ENCODE measurements around the gene NEURL1B. TPM values are rescaled to one million over a fixed set of nuclear protein-coding genes. Genes with fewer than 3 reads are reported as not detected.

NEURL1B gene
- polyA plus RNA-seq, 1 of the 3 experiments (the other 2 are of a cell fraction): 2.8 TPM

DNA sequence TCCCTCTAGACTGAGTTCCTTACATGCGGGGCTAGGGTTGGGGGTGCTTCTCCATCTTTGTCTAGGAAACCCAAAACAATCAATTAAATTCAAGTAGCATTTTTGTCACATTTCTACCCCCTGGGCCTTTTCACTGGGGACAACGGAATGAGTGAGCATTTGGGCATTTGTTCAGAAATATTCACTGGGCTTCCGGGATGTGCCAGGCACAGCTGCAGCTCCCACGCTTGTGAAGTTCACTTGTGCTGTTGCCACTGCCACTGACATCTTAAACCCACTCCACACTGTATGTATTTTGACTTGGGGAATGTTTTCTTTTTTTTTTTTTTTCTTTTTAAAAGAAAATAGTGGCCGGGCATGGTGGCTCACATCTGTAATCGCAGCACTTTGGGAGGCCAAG is 98.3 kb downstream of the NEURL1B start:
- DNase-seq: no peak
- no peak overlapping the region for H3K27ac ChIP-seq (ENCODE audit: low read depth in 2 of 2, low read length in 1 of 2)
- H2AFZ ChIP-seq (ENCODE audit: low read depth): no peak overlapping the region
- no peaks in the 10 kb centered on the region for H3K27me3 ChIP-seq (ENCODE audit: insufficient read depth)
- H3K9me3 ChIP-seq: no peaks in the 10 kb centered on the region
- no peaks in the 10 kb centered on the region for H3K79me2 ChIP-seq (ENCODE audit: insufficient read depth)
- no peaks in the 10 kb centered on the region for H3K9me2 ChIP-seq
- no peaks in the 10 kb centered on the region for H3K36me3 ChIP-seq (replicated peaks in 1 of 2; ENCODE audit: control insufficient read depth in 1 of 2, insufficient read depth in 2 of 2, low read length in 1 of 2)
- no peaks in the 10 kb centered on the region for H4K20me1 ChIP-seq (ENCODE audit: insufficient read depth)
- WGBS (ENCODE audit: low lambda C conversion rate): 98% methylated on average over 6 of the region's 6 CpGs
- no peak overlapping the region for H3K4me3 ChIP-seq (ENCODE audit: low read depth in 2 of 2, low read length in 1 of 2)
- H3F3A ChIP-seq (replicated peaks; ENCODE audit: insufficient read depth): peaks cover 5% of the 10 kb centered on the region
- POLR2A ChIA-PET: no interaction called here
- CTCF ChIA-PET: interaction anchor here (1.6 kb wide), 1 partner anchor 25 kb away, joined by 5 read pairs; no protein-coding TSS in a partner anchor
- no peak overlapping the region for H3K4me2 ChIP-seq
- peaks cover 0 to 8% of the 10 kb centered on the region in 2 experiments; a peak in 2 of 4 replicates for H3K4me1 ChIP-seq (ENCODE audit: control insufficient read depth in 1 of 2, insufficient read depth in 2 of 2, low read depth in 1 of 2, low read length in 1 of 2)
- TF ChIP-seq USF2 (IDR thresholded peaks at IDR 0.05; ENCODE audit: borderline replicate concordance, low read depth, low read length) (no peak), FOXJ3 (CRISPR knock-in tag; IDR thresholded peaks at IDR 0.05) (no peak), FOXM1 (IDR thresholded peaks at IDR 0.05; ENCODE audit: low read depth) (no peak), RFX5 (IDR thresholded peaks at IDR 0.05; ENCODE audit: low read length) (no peak)
- TF ChIP-seq, protein P1, sequence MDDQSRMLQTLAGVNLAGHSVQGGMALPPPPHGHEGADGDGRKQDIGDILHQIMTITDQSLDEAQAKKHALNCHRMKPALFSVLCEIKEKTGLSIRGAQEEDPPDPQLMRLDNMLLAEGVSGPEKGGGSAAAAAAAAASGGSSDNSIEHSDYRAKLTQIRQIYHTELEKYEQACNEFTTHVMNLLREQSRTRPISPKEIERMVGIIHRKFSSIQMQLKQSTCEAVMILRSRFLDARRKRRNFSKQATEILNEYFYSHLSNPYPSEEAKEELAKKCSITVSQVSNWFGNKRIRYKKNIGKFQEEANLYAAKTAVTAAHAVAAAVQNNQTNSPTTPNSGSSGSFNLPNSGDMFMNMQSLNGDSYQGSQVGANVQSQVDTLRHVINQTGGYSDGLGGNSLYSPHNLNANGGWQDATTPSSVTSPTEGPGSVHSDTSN (IDR thresholded peaks at IDR 0.05): no peak
- H3K9ac ChIP-seq: no peak overlapping the region

DNA sequence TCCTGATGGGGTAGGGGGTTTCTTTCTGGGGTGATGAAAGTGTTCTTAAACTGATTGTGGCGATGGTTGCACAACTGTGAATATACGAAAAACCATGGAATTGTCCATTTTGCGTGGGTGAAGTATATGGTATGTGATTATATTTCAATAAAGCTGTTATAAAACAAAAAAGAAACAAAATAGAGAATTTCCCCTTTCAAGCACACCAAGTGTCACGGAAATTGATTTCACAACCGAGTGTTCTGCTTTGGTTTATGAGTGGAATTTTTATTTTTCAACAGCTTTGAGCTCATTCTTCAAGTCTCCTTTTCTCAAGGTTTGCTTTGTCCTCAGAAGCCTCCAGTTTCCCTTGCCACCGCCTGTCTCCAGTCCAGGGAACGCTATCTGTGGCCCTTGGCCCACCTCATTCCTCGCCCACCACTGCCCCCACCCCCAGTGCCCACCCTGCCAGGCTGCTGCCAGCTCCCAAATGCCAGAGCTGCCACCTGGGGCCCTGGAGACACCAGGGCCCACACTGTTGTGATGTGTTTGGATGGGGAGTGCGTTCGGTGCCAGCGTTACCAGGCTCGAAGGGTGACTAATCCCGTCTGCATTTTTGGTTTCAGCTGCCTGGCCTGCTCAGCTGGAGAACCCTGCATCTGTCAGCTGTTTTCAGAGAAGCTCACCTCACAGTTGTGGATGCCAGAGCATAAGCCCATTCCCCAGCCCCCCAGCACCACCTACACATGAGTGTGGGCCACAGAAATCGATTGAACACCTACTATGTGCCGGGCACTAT is 99.6 kb downstream of the NEURL1B start:
- no peaks in the 10 kb centered on the region for H3K9me3 ChIP-seq
- H3F3A ChIP-seq (replicated peaks; ENCODE audit: insufficient read depth): peaks cover 5% of the 10 kb centered on the region
- H3K27me3 ChIP-seq (ENCODE audit: insufficient read depth): no peaks in the 10 kb centered on the region
- no peaks in the 10 kb centered on the region for H3K36me3 ChIP-seq (replicated peaks in 1 of 2; ENCODE audit: control insufficient read depth in 1 of 2, insufficient read depth in 2 of 2, low read length in 1 of 2)
- peak overlapping the region; percentile 57 for H3K9ac ChIP-seq
- peaks cover 0 to 8% of the 10 kb centered on the region in 2 experiments; a peak in 3 of 4 replicates for H3K4me1 ChIP-seq (ENCODE audit: control insufficient read depth in 1 of 2, insufficient read depth in 2 of 2, low read depth in 1 of 2, low read length in 1 of 2)
- WGBS (ENCODE audit: low lambda C conversion rate): 58% methylated on average over 11 of the region's 15 CpGs
- no peak overlapping the region for H3K4me3 ChIP-seq (ENCODE audit: low read depth in 2 of 2, low read length in 1 of 2)
- no peak overlapping the region for H2AFZ ChIP-seq (ENCODE audit: low read depth)
- POLR2A ChIA-PET: no interaction called here
- H3K4me2 ChIP-seq: peak overlapping the region; percentile 63; the same call in 1 of the 2 replicates
- CTCF ChIA-PET: interaction anchor here (0.6 to 1.6 kb wide), 3 partner anchors 26 to 192 kb away, joined by 3 to 5 read pairs (median 5); no protein-coding TSS in a partner anchor
- H4K20me1 ChIP-seq (ENCODE audit: insufficient read depth): no peaks in the 10 kb centered on the region
- H3K27ac ChIP-seq (ENCODE audit: low read depth in 2 of 2, low read length in 1 of 2): peak overlapping the region in 1 of 2 experiments; percentile 90; a peak in 2 of 4 replicates
- no peaks in the 10 kb centered on the region for H3K9me2 ChIP-seq
- DNase-seq: no peak
- H3K79me2 ChIP-seq (ENCODE audit: insufficient read depth): no peaks in the 10 kb centered on the region
- TF ChIP-seq RXRA (IDR thresholded peaks at IDR 0.05; ENCODE audit: borderline replicate concordance, low read depth): no peak
- no peak for TF ChIP-seq EP300 (IDR thresholded peaks at IDR 0.05; ENCODE audit: borderline replicate concordance in 1 of 2, low read depth in 1 of 2, low read length in 1 of 2)
- no peak for TF ChIP-seq POLR2AphosphoS5 (IDR thresholded peaks at IDR 0.05; ENCODE audit: low read depth, low read length)
- TF ChIP-seq ZBTB33 (IDR thresholded peaks at IDR 0.05; ENCODE audit: borderline replicate concordance, low read depth): no peak
- no peak for TF ChIP-seq FOXM1 (IDR thresholded peaks at IDR 0.05; ENCODE audit: low read depth)
- no peak for TF ChIP-seq RCOR1 (IDR thresholded peaks at IDR 0.05; ENCODE audit: low read length)
- TF ChIP-seq SIN3A (IDR thresholded peaks at IDR 0.05; ENCODE audit: borderline replicate concordance, low read depth, low read length): peak; percentile 81; the same call in 1 of the 2 replicates
- no peak for TF ChIP-seq IRF3 (IDR thresholded peaks at IDR 0.05; ENCODE audit: low read depth, low read length)
- TF ChIP-seq TAF1 (IDR thresholded peaks at IDR 0.05; ENCODE audit: borderline replicate concordance, low read depth, low read length): no peak
- no peak for TF ChIP-seq GATA2 (CRISPR knock-in tag; IDR thresholded peaks at IDR 0.05)
- TF ChIP-seq YY1 (IDR thresholded peaks at IDR 0.05; ENCODE audit: low read depth): no peak
- TF ChIP-seq, protein P2, sequence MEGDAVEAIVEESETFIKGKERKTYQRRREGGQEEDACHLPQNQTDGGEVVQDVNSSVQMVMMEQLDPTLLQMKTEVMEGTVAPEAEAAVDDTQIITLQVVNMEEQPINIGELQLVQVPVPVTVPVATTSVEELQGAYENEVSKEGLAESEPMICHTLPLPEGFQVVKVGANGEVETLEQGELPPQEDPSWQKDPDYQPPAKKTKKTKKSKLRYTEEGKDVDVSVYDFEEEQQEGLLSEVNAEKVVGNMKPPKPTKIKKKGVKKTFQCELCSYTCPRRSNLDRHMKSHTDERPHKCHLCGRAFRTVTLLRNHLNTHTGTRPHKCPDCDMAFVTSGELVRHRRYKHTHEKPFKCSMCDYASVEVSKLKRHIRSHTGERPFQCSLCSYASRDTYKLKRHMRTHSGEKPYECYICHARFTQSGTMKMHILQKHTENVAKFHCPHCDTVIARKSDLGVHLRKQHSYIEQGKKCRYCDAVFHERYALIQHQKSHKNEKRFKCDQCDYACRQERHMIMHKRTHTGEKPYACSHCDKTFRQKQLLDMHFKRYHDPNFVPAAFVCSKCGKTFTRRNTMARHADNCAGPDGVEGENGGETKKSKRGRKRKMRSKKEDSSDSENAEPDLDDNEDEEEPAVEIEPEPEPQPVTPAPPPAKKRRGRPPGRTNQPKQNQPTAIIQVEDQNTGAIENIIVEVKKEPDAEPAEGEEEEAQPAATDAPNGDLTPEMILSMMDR (IDR thresholded peaks at IDR 0.05): no peak
- peak; percentile 79 for TF ChIP-seq TCF12 (IDR thresholded peaks at IDR 0.05)
